Measurements from ENCODE around the gene FAM217B.

DNA sequence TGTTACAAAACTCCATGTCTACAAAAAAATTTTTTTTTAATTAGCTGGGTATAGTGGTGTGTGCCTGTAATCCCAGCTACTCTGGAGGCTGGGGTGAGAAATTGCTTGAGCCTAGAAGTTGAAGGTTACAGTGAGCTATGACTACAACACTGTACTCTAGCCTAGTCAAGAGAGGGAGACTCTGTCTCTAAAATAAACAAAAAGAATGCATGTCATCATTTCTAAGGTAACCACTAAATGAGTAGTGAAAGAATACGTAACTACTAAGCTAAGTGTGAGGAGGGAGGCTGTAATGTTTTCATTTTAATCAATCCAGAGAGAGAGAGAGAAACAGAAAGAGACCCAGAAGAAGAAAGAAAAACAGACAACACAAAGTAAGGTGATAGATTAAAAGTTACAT is 16.7 kb upstream of the FAM217B start:
- TF ChIP-seq, protein P1, sequence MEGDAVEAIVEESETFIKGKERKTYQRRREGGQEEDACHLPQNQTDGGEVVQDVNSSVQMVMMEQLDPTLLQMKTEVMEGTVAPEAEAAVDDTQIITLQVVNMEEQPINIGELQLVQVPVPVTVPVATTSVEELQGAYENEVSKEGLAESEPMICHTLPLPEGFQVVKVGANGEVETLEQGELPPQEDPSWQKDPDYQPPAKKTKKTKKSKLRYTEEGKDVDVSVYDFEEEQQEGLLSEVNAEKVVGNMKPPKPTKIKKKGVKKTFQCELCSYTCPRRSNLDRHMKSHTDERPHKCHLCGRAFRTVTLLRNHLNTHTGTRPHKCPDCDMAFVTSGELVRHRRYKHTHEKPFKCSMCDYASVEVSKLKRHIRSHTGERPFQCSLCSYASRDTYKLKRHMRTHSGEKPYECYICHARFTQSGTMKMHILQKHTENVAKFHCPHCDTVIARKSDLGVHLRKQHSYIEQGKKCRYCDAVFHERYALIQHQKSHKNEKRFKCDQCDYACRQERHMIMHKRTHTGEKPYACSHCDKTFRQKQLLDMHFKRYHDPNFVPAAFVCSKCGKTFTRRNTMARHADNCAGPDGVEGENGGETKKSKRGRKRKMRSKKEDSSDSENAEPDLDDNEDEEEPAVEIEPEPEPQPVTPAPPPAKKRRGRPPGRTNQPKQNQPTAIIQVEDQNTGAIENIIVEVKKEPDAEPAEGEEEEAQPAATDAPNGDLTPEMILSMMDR (IDR thresholded peaks at IDR 0.05), result no peak
- TF ChIP-seq EZH2 (IDR thresholded peaks at IDR 0.05) (no peak), EZH2phosphoT487 (IDR thresholded peaks at IDR 0.05) (no peak)

Data from neural progenitor cell (in vitro differentiated cells).